A673 (cell line): Measurements from ENCODE around the gene GOLGA1.

ENCODE experiments used
- CTCF ChIP-seq: fragments of 300-800, 200-600 bp; sonication (generic); conservative IDR thresholded peaks from 2 replicates; pipeline ENCODE4 v1.5.1; 2017; ENCODE audit warnings: low read depth, mild to moderate bottlenecking, antibody characterized with exemption, low read length, moderate library complexity, mixed read lengths
- EZH2 ChIP-seq: fragments of 200-600 bp; sonication (generic); IDR thresholded peaks from 2 replicates; pipeline ENCODE4 v1.6.1; 2017; ENCODE audit warnings: borderline replicate concordance, low read depth, mild to moderate bottlenecking, mixed read lengths, antibody characterized with exemption, low read length; ENCODE audit not compliant: poor library complexity, severe bottlenecking

- TF ChIP-seq EZH2 (no peak), CTCF (no peak)
Observed at GRCh38 chr9:124887832-124888231, 53.1 kb downstream of the GOLGA1 start.
